ENCODE measurements around the gene NALCN. TPM values are rescaled to one million over a fixed set of nuclear protein-coding genes. Genes with fewer than 3 reads are reported as not detected.

The NALCN gene
- total and polyA plus RNA-seq, 2 of the 8 experiments (the other 6 are each of a cell fraction or from before 2014, with no cell fraction given) = 0.26 to 0.54 TPM

DNA sequence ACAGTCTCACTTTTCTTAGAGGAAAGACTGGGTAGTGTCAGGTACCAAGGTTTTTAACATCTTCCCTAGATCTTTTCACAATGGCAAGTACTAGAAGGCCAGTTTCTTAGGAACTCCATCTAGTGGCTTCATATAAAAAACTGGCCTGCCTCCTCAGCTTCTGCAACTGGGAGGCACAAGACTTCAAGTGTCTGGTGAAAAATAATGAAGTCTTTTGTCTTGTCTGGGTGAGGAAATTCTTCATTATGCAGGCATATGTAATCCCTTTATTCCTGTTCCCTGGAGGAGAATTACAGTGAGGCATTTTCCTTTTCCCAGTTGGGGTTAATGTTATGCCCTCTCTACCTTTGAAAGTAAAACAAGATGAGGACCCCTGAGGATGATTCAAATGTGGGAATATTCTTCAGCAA is 300.5 kb downstream of the NALCN start (continued):
- TF ChIP-seq, protein P1, sequence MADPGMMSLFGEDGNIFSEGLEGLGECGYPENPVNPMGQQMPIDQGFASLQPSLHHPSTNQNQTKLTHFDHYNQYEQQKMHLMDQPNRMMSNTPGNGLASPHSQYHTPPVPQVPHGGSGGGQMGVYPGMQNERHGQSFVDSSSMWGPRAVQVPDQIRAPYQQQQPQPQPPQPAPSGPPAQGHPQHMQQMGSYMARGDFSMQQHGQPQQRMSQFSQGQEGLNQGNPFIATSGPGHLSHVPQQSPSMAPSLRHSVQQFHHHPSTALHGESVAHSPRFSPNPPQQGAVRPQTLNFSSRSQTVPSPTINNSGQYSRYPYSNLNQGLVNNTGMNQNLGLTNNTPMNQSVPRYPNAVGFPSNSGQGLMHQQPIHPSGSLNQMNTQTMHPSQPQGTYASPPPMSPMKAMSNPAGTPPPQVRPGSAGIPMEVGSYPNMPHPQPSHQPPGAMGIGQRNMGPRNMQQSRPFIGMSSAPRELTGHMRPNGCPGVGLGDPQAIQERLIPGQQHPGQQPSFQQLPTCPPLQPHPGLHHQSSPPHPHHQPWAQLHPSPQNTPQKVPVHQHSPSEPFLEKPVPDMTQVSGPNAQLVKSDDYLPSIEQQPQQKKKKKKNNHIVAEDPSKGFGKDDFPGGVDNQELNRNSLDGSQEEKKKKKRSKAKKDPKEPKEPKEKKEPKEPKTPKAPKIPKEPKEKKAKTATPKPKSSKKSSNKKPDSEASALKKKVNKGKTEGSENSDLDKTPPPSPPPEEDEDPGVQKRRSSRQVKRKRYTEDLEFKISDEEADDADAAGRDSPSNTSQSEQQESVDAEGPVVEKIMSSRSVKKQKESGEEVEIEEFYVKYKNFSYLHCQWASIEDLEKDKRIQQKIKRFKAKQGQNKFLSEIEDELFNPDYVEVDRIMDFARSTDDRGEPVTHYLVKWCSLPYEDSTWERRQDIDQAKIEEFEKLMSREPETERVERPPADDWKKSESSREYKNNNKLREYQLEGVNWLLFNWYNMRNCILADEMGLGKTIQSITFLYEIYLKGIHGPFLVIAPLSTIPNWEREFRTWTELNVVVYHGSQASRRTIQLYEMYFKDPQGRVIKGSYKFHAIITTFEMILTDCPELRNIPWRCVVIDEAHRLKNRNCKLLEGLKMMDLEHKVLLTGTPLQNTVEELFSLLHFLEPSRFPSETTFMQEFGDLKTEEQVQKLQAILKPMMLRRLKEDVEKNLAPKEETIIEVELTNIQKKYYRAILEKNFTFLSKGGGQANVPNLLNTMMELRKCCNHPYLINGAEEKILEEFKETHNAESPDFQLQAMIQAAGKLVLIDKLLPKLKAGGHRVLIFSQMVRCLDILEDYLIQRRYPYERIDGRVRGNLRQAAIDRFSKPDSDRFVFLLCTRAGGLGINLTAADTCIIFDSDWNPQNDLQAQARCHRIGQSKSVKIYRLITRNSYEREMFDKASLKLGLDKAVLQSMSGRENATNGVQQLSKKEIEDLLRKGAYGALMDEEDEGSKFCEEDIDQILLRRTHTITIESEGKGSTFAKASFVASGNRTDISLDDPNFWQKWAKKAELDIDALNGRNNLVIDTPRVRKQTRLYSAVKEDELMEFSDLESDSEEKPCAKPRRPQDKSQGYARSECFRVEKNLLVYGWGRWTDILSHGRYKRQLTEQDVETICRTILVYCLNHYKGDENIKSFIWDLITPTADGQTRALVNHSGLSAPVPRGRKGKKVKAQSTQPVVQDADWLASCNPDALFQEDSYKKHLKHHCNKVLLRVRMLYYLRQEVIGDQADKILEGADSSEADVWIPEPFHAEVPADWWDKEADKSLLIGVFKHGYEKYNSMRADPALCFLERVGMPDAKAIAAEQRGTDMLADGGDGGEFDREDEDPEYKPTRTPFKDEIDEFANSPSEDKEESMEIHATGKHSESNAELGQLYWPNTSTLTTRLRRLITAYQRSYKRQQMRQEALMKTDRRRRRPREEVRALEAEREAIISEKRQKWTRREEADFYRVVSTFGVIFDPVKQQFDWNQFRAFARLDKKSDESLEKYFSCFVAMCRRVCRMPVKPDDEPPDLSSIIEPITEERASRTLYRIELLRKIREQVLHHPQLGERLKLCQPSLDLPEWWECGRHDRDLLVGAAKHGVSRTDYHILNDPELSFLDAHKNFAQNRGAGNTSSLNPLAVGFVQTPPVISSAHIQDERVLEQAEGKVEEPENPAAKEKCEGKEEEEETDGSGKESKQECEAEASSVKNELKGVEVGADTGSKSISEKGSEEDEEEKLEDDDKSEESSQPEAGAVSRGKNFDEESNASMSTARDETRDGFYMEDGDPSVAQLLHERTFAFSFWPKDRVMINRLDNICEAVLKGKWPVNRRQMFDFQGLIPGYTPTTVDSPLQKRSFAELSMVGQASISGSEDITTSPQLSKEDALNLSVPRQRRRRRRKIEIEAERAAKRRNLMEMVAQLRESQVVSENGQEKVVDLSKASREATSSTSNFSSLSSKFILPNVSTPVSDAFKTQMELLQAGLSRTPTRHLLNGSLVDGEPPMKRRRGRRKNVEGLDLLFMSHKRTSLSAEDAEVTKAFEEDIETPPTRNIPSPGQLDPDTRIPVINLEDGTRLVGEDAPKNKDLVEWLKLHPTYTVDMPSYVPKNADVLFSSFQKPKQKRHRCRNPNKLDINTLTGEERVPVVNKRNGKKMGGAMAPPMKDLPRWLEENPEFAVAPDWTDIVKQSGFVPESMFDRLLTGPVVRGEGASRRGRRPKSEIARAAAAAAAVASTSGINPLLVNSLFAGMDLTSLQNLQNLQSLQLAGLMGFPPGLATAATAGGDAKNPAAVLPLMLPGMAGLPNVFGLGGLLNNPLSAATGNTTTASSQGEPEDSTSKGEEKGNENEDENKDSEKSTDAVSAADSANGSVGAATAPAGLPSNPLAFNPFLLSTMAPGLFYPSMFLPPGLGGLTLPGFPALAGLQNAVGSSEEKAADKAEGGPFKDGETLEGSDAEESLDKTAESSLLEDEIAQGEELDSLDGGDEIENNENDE (IDR thresholded peaks at IDR 0.05; ENCODE audit: insufficient replicate concordance, low read length) = peak; percentile 18
- TF ChIP-seq, protein P2, sequence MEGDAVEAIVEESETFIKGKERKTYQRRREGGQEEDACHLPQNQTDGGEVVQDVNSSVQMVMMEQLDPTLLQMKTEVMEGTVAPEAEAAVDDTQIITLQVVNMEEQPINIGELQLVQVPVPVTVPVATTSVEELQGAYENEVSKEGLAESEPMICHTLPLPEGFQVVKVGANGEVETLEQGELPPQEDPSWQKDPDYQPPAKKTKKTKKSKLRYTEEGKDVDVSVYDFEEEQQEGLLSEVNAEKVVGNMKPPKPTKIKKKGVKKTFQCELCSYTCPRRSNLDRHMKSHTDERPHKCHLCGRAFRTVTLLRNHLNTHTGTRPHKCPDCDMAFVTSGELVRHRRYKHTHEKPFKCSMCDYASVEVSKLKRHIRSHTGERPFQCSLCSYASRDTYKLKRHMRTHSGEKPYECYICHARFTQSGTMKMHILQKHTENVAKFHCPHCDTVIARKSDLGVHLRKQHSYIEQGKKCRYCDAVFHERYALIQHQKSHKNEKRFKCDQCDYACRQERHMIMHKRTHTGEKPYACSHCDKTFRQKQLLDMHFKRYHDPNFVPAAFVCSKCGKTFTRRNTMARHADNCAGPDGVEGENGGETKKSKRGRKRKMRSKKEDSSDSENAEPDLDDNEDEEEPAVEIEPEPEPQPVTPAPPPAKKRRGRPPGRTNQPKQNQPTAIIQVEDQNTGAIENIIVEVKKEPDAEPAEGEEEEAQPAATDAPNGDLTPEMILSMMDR (IDR thresholded peaks at IDR 0.05; ENCODE audit: control extremely low read depth in 1 of 3, insufficient read depth in 1 of 3, low read depth in 1 of 3, low read length in 3 of 3) = peak in 2 of 3 experiments; percentile 32 to 39; a peak in 2 of 4 replicates

Data from H1 (cell line).